Stimulated activated memory B cell treated with anti-CD40 and anti-IgM and Interleukin-4, amounts not matched to agents 10 μg/mL and 1 μg/mL and 100 μg/mL, for 72 hours (primary cell): ENCODE results near the gene AURKA.
A peak's percentile ranks its signal among the peaks of the same experiment; 100 is the strongest.

ENCODE experiments used
- ATAC-seq: fragments of 150-1000 bp; cut with Tn5 transposase; 2 replicates; pipeline ENCODE4 v1.10.0; 2021
- H3K27ac Mint-ChIP-seq: one replicate; pipeline ENCODE4 v1.8.0; 2022; ENCODE audit warnings: mild to moderate bottlenecking, mixed read lengths
- H3K27me3 Mint-ChIP-seq: one replicate; pipeline ENCODE4 v1.8.0; 2022; ENCODE audit warnings: mixed read lengths
- H3K36me3 Mint-ChIP-seq: one replicate; pipeline ENCODE4 v1.8.0; 2022; ENCODE audit warnings: mixed read lengths
- H3K4me1 Mint-ChIP-seq: one replicate; pipeline ENCODE4 v1.8.0; 2022; ENCODE audit warnings: mixed read lengths
- H3K4me3 Mint-ChIP-seq: one replicate; pipeline ENCODE4 v1.8.0; 2022; ENCODE audit warnings: mild to moderate bottlenecking, moderate library complexity, mixed read lengths
- H3K9me3 Mint-ChIP-seq: one replicate; pipeline ENCODE4 v1.8.0; 2022; ENCODE audit warnings: mixed read lengths

The AURKA gene

DNA sequence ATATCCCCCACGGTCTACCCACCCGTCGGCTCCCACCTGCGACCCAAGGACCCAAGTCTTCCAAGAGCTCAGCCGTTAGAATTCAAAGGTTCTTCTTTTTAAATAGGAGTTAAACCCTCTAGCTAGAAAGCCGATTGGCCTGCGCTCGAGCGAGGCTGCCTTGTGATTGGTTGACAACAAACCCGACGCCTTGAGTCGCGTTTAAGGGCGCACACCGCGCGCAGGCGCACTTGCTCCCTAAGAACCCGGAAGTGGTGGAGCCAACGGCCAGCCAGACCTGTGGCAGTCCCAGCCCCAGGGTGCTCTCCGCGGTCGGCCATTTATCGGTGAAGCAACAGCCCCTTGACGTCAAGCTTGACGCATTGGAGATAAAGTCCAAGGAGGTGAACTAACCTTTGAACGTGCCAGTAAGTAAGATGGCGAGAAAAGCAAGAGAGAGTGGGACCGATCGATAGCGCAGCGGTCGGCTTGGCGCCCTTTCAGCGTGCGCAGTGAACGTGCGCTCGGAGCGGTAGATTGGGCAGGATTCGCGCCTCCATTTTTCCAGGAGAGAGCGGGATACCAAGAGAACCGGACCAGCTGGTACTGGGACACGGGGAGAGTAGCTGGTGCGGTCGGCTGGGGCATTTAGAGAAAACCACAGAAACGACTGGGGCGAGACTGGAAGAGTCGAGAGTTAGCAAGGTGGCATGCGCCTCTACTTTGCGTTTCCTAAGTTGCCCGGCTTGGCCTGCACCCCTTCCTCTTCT, at the start of gene AURKA, which contains the start of gene CSTF1:
TSS of gene AURKA (minus strand) at position 84 of the 749 bp plus-strand sequence. CDS start 4,018 bp downstream, outside the sequence.
TSS of gene CSTF1 (plus strand) at position 514 of the 749 bp plus-strand sequence. CDS start 2,908 bp downstream, outside the sequence.
- peak; percentile 98 for ATAC-seq
- no peak within 1 kb of the TSS for H3K4me3 Mint-ChIP-seq
- no peaks in the 10 kb centered on the region for H3K9me3 Mint-ChIP-seq
- H3K4me1 Mint-ChIP-seq: peaks cover 7% of the 10 kb centered on the region
- H3K27me3 Mint-ChIP-seq: no peaks in the 10 kb centered on the region
- H3K36me3 Mint-ChIP-seq: peaks cover 35% of the 10 kb centered on the region
- no peak within 1 kb of the TSS for H3K27ac Mint-ChIP-seq

DNA sequence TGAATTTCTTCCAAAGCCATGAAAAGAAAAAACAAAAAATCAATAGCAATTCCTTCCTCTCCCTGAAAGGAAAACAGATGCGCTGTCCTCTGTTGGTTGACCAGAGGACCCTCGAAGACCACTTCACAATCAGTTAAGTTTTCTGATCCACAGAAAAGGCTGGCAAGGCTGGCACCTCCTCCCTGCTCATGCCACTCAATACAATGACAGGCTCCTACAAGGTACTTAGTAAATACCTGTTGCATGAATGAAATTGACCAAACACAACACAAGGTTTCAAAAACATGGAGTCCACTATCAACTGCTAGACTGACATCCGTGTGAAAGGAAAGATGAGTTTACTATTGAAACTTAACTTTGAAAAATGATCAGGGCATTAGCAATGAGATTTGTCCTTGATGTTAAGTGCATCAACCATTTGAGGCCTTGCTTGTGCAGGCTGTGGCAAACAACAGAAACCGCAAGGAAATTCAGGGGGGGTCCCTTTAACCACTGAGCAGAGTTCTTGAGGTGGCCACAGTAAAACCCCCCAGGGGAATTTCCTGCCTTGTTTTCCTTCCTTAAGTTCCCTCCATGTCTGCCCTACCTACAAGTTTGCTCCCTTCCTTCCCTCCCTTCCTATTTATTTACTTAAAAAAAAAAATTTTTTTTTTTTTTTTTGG, 48.5 kb upstream of the AURKA start:
- no peaks in the 10 kb centered on the region for H3K36me3 Mint-ChIP-seq
- peaks cover 19% of the 10 kb centered on the region for H3K4me1 Mint-ChIP-seq
- no peak overlapping the region for H3K27ac Mint-ChIP-seq
- no peak for ATAC-seq
- no peaks in the 10 kb centered on the region for H3K9me3 Mint-ChIP-seq
- H3K27me3 Mint-ChIP-seq: peaks cover 1% of the 10 kb centered on the region
- H3K4me3 Mint-ChIP-seq: no peak overlapping the region

DNA sequence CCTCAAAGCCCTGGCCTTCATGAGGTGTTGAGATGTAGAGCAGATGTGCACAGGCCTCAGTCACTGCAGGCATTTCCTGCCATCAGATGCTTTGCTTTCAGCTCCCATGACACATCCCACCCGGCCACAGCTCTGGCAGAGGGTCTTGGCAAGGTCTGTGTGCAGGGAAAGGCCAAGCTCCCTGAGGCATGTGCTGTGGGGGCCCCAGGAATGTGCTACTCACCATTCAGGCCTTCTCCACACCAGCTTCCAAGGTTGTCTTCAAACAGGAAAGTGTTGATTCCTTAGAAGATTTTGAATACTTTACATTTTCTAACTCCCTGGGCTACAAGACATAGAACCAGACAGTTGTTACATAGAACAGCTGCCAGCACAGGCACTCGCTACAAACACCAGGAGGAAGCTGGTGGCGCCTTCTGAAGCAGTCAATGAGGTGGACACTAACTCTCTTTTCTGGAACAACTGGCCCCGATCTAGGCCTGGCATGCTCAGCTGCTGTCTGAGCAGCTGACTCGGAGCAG, 47.8 kb upstream of the AURKA start:
- H3K36me3 Mint-ChIP-seq: no peaks in the 10 kb centered on the region
- no peaks in the 10 kb centered on the region for H3K9me3 Mint-ChIP-seq
- ATAC-seq: no peak

DNA sequence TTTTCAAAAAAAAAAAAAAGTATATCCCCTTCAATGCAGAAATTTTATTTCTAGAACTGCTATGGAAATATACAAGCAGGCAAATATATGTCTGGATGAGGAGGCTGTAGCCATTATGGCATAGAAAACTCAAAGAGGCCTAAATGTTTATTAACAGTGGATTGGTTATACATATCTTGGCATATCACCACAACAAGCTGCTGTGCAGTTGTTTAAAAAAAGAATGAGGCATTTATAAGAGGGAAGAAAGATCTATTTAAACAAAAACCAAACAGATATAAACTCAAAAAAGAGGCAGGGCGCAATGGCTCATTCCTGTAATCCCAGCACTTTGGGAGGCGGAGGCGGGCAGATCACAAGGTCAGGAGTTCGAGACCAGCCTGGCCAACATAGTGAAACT, 46.3 kb upstream of the AURKA start:
- H3K27me3 Mint-ChIP-seq: no peaks in the 10 kb centered on the region
- peaks cover 19% of the 10 kb centered on the region for H3K4me1 Mint-ChIP-seq
- no peak for ATAC-seq
- no peaks in the 10 kb centered on the region for H3K36me3 Mint-ChIP-seq
- no peak overlapping the region for H3K4me3 Mint-ChIP-seq
- no peak overlapping the region for H3K27ac Mint-ChIP-seq
- H3K9me3 Mint-ChIP-seq: no peaks in the 10 kb centered on the region

More for the DNA sequence above, 47.8 kb upstream of the AURKA start:
- H3K4me3 Mint-ChIP-seq: no peak overlapping the region
- H3K4me1 Mint-ChIP-seq: peaks cover 19% of the 10 kb centered on the region
- H3K27ac Mint-ChIP-seq: no peak overlapping the region
- no peaks in the 10 kb centered on the region for H3K27me3 Mint-ChIP-seq

DNA sequence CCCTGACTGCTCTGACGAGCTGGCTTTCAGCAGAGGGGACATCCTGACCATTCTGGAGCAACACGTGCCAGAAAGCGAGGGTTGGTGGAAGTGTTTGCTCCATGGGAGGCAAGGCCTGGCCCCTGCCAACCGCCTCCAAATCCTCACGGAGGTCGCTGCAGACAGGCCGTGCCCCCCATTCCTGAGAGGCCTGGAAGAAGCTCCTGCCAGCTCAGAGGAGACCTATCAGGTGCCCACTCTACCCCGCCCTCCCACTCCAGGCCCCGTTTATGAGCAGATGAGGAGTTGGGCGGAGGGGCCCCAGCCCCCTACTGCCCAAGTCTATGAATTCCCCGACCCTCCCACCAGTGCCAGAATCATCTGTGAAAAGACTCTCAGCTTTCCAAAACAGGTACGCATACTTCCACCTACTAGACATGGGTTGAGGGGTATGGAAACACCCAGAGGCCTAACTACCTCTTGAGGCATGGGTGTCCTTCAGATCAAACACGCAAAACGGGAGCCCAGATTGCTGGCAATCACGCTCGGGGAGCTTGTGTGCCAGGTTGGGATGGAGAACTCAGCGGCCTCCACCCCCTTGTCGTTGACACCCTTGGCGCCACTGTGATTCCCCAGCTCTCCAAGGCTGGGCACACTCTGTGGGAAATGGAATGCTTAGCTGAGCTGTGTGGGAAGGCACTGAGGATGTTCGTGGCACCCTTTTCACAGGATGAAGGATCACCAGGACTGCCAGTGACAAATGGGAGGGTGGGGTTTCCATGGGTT, 45.4 kb upstream of the AURKA start:
- Mint-ChIP-seq H3K27ac (no peak overlapping the region), H3K4me3 (no peak overlapping the region), H3K27me3 (no peaks in the 10 kb centered on the region), H3K9me3 (no peaks in the 10 kb centered on the region), H3K4me1 (peaks cover 19% of the 10 kb centered on the region), H3K36me3 (no peaks in the 10 kb centered on the region)
- ATAC-seq: no peak

DNA sequence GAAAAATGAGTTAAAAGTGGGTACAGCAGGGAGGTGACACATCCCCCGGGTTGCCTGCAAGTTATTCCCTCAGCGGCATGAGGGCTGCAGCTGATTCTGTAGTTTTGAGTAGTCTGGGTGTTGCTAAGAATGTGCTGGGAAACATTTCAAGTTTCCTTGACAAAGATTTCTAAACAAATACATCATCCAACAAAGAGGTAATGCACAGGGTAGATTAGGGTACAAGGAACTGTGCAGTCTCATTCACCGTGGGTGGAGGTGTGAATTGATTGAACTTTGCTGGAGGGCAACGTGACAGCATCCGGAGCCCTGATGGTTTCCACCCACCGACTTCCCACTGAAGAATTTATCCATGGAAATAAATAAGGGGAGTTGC, 41.9 kb upstream of the AURKA start:
- H3K9me3 Mint-ChIP-seq: no peaks in the 10 kb centered on the region
- H3K27me3 Mint-ChIP-seq: peaks cover 9% of the 10 kb centered on the region
- H3K4me1 Mint-ChIP-seq: peaks cover 23% of the 10 kb centered on the region
- H3K36me3 Mint-ChIP-seq: no peaks in the 10 kb centered on the region
- H3K27ac Mint-ChIP-seq: no peak overlapping the region
- ATAC-seq: no peak
- no peak overlapping the region for H3K4me3 Mint-ChIP-seq

DNA sequence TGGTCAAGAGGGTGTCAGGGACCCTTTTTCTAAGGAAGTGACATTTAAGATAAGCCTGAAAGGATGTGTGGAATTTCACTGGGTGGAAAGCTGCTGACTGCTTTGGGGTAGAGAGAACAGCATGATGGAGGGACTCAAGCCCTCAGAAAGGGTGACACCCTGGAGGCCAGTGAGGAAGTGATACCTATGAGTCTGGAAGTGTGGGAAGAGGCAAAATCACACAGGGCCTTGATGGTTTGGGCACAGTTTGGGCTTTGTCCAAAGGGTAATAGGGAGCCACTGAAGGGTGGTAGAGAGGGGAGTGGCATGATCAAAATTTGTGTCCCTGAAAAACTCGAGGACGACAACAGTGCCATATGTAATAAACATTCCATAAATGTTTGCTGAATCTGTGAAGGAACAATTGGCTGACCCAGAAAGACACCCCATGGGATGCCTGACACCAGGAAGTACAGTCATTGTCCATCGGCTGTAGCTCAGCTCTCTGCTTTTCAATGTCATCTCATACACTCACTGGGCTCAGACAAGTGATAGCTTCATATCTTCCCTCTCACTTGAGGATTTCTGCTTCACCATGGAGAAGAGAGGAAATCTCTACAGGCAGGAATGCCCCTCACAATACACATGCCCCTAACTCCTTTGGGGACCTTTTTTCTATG, 41.3 kb upstream of the AURKA start:
- Mint-ChIP-seq H3K27ac (no peak overlapping the region), H3K9me3 (no peaks in the 10 kb centered on the region), H3K27me3 (peaks cover 9% of the 10 kb centered on the region), H3K36me3 (no peaks in the 10 kb centered on the region), H3K4me1 (peaks cover 25% of the 10 kb centered on the region), H3K4me3 (no peak overlapping the region)
- no peak for ATAC-seq

DNA sequence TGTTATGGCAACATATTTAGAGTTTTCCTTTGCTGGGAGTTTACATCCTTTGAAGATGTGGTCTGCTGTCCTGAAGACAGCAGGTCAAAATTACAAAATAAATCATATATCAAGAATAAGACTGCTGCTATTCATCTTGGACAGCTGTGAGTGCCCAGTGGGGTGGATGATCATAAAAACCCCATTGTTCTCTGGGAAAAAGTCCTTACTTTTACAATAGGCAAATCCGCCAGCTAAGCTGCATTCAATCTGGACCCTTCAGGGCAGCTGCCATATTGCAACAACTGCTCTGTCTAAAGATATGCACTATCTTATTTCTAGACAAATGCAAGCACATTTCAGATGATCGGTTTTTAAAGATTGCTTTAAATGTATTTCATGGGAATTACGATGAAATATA, 39.5 kb upstream of the AURKA start:
- Mint-ChIP-seq H3K36me3 (no peaks in the 10 kb centered on the region), H3K4me3 (no peak overlapping the region), H3K4me1 (peaks cover 31% of the 10 kb centered on the region), H3K9me3 (no peaks in the 10 kb centered on the region), H3K27me3 (peaks cover 9% of the 10 kb centered on the region), H3K27ac (no peak overlapping the region)
- no peak for ATAC-seq

DNA sequence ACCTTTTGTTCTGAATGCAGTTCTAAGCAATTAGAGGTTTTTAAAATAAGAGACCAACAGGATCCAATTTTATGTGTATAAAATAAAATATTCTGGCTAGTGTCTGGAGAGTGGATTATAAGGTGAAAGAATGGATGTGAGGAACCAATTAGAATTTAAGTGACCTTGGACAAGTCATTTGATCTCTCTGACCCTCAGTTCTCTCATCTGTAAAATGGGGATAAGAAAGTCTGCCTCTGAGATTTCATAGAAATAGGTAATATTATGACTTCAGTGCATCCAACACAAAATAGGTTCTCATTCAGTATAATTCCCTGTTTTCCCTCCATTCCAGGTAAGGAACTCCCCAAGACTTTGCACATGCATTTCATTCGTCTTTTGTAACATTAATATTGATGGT, 38.9 kb upstream of the AURKA start:
- H3K27ac Mint-ChIP-seq: no peak overlapping the region
- peaks cover 9% of the 10 kb centered on the region for H3K27me3 Mint-ChIP-seq
- ATAC-seq: no peak
- no peak overlapping the region for H3K4me3 Mint-ChIP-seq
- H3K36me3 Mint-ChIP-seq: no peaks in the 10 kb centered on the region
- H3K9me3 Mint-ChIP-seq: no peaks in the 10 kb centered on the region
- peaks cover 31% of the 10 kb centered on the region for H3K4me1 Mint-ChIP-seq

DNA sequence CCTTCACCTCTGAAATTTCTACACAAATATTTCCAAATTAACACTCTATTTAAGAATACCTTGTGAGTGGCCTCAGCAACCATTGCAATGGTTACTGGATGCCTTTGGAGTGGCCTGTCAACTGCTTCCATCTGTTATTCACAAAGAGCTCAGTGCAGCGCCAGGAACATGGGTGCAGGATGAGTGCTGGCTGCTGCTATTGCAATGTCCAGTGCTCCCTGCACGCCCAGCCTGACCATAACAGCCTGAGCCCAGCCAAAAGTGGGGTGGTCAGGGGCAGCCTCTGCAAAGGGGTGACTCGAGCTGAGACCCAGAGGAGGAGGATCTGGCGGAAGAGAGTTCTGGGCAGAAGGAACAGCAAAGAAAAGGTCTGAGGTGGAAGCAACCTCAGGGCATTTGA, 38.4 kb upstream of the AURKA start:
- Mint-ChIP-seq H3K9me3 (no peaks in the 10 kb centered on the region), H3K4me3 (no peak overlapping the region), H3K4me1 (peaks cover 31% of the 10 kb centered on the region), H3K27ac (no peak overlapping the region), H3K27me3 (peaks cover 9% of the 10 kb centered on the region), H3K36me3 (no peaks in the 10 kb centered on the region)
- no peak for ATAC-seq

DNA sequence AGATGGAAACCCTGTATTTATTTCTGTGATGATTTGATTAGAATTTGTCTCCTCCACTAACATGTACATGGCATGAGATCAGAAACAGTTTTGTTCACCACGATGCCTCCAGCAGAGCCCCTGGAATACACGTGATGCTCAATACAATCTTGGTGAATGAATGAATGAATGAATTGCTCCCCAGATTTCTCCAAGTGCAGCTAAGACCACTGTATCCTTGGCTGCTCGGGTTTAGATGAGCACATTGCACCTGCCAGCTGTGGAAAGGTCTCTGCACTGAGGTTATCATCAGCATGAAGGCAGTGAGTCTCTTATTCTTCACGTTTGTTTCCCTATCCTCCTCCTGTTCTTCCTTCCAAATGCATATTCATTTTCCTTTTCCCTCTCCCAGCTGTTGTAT, 37.9 kb upstream of the AURKA start:
- no peak for ATAC-seq
- H3K36me3 Mint-ChIP-seq: no peaks in the 10 kb centered on the region
- H3K27me3 Mint-ChIP-seq: peaks cover 9% of the 10 kb centered on the region
- H3K9me3 Mint-ChIP-seq: no peaks in the 10 kb centered on the region
- peaks cover 31% of the 10 kb centered on the region for H3K4me1 Mint-ChIP-seq
- H3K27ac Mint-ChIP-seq: peak overlapping the region; percentile 60
- H3K4me3 Mint-ChIP-seq: peak overlapping the region; percentile 50

DNA sequence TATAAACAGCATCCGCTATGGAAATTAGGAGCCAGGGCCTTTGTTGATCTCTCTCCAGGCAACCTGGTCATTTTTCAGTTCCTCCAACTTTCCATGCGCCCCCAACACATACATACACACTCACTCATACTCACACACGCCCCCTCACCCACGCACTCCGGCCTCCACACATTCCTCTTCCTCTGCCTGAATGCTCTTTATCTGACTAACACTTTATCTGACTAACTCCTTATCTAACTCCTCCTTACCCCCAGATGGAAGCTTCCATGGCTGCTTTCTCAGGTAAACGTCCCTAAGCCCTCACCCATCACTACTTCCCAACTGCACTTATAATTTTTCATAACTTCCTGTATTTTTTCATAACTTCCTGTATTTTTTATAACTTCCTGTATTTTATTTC, 37.5 kb upstream of the AURKA start:
- H3K4me1 Mint-ChIP-seq: peaks cover 31% of the 10 kb centered on the region

DNA sequence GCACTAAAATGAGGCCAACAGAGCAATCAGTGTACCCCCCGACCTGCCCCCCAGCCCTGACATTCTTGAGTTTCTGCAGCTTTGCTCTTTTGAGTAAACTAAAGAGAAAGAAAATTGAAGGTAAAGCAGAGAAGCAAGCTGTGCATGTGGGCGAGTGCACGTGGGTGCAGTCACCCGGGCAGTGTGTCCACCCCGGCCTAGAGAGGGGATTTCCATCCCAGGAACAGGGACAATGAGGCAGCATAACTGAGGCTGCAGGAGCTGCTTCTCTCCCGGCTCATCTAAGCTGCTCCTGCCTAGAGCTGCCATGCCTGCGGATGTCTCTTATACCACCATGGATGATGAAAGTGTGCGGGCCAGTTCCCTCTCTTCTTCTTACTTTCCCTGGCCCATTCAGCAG, 36.9 kb upstream of the AURKA start:
- peaks cover 31% of the 10 kb centered on the region for H3K4me1 Mint-ChIP-seq
- H3K27ac Mint-ChIP-seq: peak overlapping the region; percentile 60
- no peaks in the 10 kb centered on the region for H3K36me3 Mint-ChIP-seq
- ATAC-seq: no peak
- H3K27me3 Mint-ChIP-seq: peaks cover 9% of the 10 kb centered on the region
- H3K4me3 Mint-ChIP-seq: peak overlapping the region; percentile 50
- H3K9me3 Mint-ChIP-seq: no peaks in the 10 kb centered on the region

More for the DNA sequence above, 37.5 kb upstream of the AURKA start:
- no peaks in the 10 kb centered on the region for H3K9me3 Mint-ChIP-seq
- ATAC-seq: no peak
- H3K27me3 Mint-ChIP-seq: peaks cover 9% of the 10 kb centered on the region
- no peaks in the 10 kb centered on the region for H3K36me3 Mint-ChIP-seq
- H3K4me3 Mint-ChIP-seq: peak overlapping the region; percentile 50
- H3K27ac Mint-ChIP-seq: peak overlapping the region; percentile 60

DNA sequence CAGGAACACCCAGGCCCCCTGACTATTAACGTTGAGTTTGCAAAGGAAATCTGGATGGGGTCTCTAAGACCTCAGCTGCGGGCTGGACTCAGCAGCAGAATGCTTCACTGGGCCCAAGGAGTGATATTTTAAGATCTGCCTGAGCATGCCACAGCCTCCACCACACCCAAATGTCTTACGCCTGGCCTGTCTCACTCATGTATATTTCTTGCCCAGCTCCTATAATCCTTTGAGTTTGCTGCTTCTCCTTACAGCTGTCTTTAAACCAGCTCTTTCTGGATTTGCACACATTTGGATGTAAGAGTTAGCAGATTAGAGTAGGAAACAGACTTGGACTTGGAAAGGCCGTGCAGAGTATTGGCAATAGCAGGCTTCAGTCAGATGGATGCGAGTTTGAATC, 36.4 kb upstream of the AURKA start:
- no peaks in the 10 kb centered on the region for H3K36me3 Mint-ChIP-seq
- H3K27ac Mint-ChIP-seq: no peak overlapping the region
- no peak for ATAC-seq
- no peak overlapping the region for H3K4me3 Mint-ChIP-seq
- H3K9me3 Mint-ChIP-seq: no peaks in the 10 kb centered on the region
- peaks cover 31% of the 10 kb centered on the region for H3K4me1 Mint-ChIP-seq
- peaks cover 9% of the 10 kb centered on the region for H3K27me3 Mint-ChIP-seq

DNA sequence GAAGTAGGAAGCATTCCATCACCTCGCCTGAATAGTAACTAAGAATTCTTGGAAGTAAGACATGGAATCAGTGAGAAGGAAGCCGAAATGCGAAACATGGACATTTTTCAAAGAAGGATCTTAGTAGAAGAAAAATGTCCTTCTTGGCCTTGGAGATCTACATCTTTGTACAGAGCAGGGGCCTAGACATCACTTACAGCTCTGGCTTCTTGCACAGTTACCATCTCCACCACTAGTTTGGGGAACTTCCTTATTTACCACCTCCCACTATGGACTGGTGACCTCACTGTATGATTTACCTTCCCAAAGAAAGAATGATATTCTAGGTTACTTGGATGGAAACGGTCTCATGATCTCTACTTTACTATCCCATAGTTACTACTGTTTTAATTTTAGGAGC, 35.8 kb upstream of the AURKA start:
- Mint-ChIP-seq H3K9me3 (no peaks in the 10 kb centered on the region), H3K4me1 (peaks cover 26% of the 10 kb centered on the region), H3K27ac (no peak overlapping the region), H3K4me3 (no peak overlapping the region), H3K36me3 (no peaks in the 10 kb centered on the region), H3K27me3 (peaks cover 9% of the 10 kb centered on the region)
- no peak for ATAC-seq
